GM23248 (cell line): ENCODE data around the gene ACTR1A.

ENCODE experiments used
- EZH2 ChIP-seq: fragments of 200-600 bp; sonication (generic); IDR thresholded peaks from 2 replicates; pipeline ENCODE4 v1.6.1; 2018; ENCODE audit warnings: antibody characterized with exemption, mild to moderate bottlenecking; ENCODE audit not compliant: insufficient read depth, poor library complexity, severe bottlenecking
- EZH2phosphoT487 ChIP-seq: fragments of 200-600 bp; sonication (generic); IDR thresholded peaks from 2 replicates; pipeline ENCODE4 v1.6.1; 2018; ENCODE audit warnings: antibody characterized with exemption, moderate library complexity, mild to moderate bottlenecking, low read depth; ENCODE audit not compliant: insufficient read depth

- TF ChIP-seq EZH2, result no peak
- TF ChIP-seq EZH2phosphoT487, result no peak
Measured at GRCh38 chr10:102527546-102527945, 25.0 kb upstream of the ACTR1A start.
